OCI-LY3 (cell line): Measurements from ENCODE around the gene CFI.
"Not testable (repeated sequence)": the region's sequence is repeated elsewhere in the genome, so short reads cannot be mapped to it uniquely, and the experiment has no call there.

Source experiments
- H2AFZ ChIP-seq: fragments of 200-600, 300-600 bp; shearing (Covaris generic); 2 replicates; pipeline ENCODE4 v1.6.0; 2014; ENCODE audit warnings: antibody characterized with exemption, low read depth, low read length
- H3K27ac ChIP-seq: fragments of 200-600, 300-600 bp; sonication (generic); 2 replicates; pipeline ENCODE4 v1.5.1; 2014; ENCODE audit warnings: mild to moderate bottlenecking, low read length, moderate library complexity, mixed read lengths
- H3K27me3 ChIP-seq: fragments of 200-600, 300-600 bp; sonication (generic); 2 replicates; pipeline ENCODE4 v1.6.1; 2014; ENCODE audit warnings: low read depth, low read length, mixed read lengths
- H3K36me3 ChIP-seq: fragments of 200-600, 300-600 bp; sonication (generic); replicated peaks from 2 replicates; pipeline ENCODE3; 2014; ENCODE audit warnings: low read depth, low read length, mixed read lengths
- H3K4me1 ChIP-seq: fragments of 300-600, 200-600 bp; sonication (generic); 2 replicates; pipeline ENCODE4 v1.6.1; 2014; ENCODE audit warnings: low read length, mixed read lengths
- H3K4me2 ChIP-seq: fragments of 200-600, 300-600 bp; sonication (generic); 2 replicates; pipeline ENCODE4 v1.6.1; 2014; ENCODE audit warnings: low read length, mixed read lengths
- H3K4me3 ChIP-seq: fragments of 300-600, 200-600 bp; sonication (generic); 2 replicates; pipeline ENCODE4 v1.5.1; 2014; ENCODE audit warnings: antibody characterized with exemption, mild to moderate bottlenecking, low read length, moderate library complexity
- H3K79me2 ChIP-seq: fragments of 300-600, 200-600 bp; shearing (Covaris generic); 2 replicates; pipeline ENCODE4 v1.6.1; 2014; ENCODE audit warnings: mild to moderate bottlenecking, low read length, mixed read lengths
- H3K9ac ChIP-seq: fragments of 300-600, 200-600 bp; shearing (Covaris generic); 2 replicates; pipeline ENCODE4 v1.6.0; 2014; ENCODE audit warnings: mild to moderate bottlenecking, low read length, moderate library complexity
- H3K9me3 ChIP-seq: fragments of 200-600, 300-600 bp; shearing (Covaris generic); 2 replicates; pipeline ENCODE4 v1.6.1; 2014; ENCODE audit warnings: low read length, mixed read lengths; ENCODE audit not compliant: insufficient read depth
- H4K20me1 ChIP-seq: fragments of 200-600, 300-600 bp; sonication (generic); 2 replicates; pipeline ENCODE4 v1.6.1; 2016; ENCODE audit warnings: low read length, mixed read lengths; ENCODE audit not compliant: insufficient read depth
- CTCF ChIP-seq: fragments of 200-600, 300-600 bp; sonication (generic); IDR thresholded peaks from 2 replicates; pipeline ENCODE4 v1.5.1; 2014; ENCODE audit warnings: antibody characterized with exemption, low read length, low read depth
- EZH2phosphoT487 ChIP-seq: fragments of 200-600 bp; shearing (Covaris generic); IDR thresholded peaks from 2 replicates; pipeline ENCODE4 v1.6.1; 2018; ENCODE audit warnings: antibody characterized with exemption, mixed run types, low read depth

CFI gene

GRCh38 chr4:109798866-109799265, 2.9 kb downstream of the CFI start:
- Histone ChIP-seq H3K79me2 (no peaks in the 10 kb centered on the region), H3K9ac (no peak overlapping the region), H4K20me1 (no peaks in the 10 kb centered on the region), H3K27ac (no peak overlapping the region), H3K4me1 (no peaks in the 10 kb centered on the region), H3K9me3 (peaks cover 10% of the 10 kb centered on the region; the same call in 1 of the 2 replicates), H3K36me3 (peaks cover 2% of the 10 kb centered on the region), H3K27me3 (no peaks in the 10 kb centered on the region), H3K4me2 (no peak overlapping the region), H3K4me3 (no peak overlapping the region), H2AFZ (no peak overlapping the region)
- no peak for TF ChIP-seq CTCF
- no peak for TF ChIP-seq EZH2phosphoT487

- Histone ChIP-seq H3K27ac (no peak overlapping the region), H3K79me2 (no peaks in the 10 kb centered on the region), H3K4me1 (no peaks in the 10 kb centered on the region), H3K36me3 (peaks cover 2% of the 10 kb centered on the region), H3K9ac (no peak overlapping the region), H3K9me3 (peaks cover 10% of the 10 kb centered on the region; the same call in 1 of the 2 replicates), H2AFZ (no peak overlapping the region), H4K20me1 (no peaks in the 10 kb centered on the region), H3K4me2 (no peak overlapping the region), H3K4me3 (no peak overlapping the region), H3K27me3 (no peaks in the 10 kb centered on the region)
- TF ChIP-seq CTCF (no peak), EZH2phosphoT487 (no peak)
Observed at GRCh38 chr4:109795059-109795458, 6.7 kb downstream of the CFI start.

- Histone ChIP-seq H3K9me3 (no peaks in the 10 kb centered on the region), H3K4me1 (no peaks in the 10 kb centered on the region), H3K4me3 (no peak overlapping the region), H4K20me1 (no peaks in the 10 kb centered on the region), H3K9ac (no peak overlapping the region), H3K36me3 (no peaks in the 10 kb centered on the region), H3K4me2 (no peak overlapping the region), H3K27ac (no peak overlapping the region), H2AFZ (no peak overlapping the region), H3K79me2 (no peaks in the 10 kb centered on the region), H3K27me3 (no peaks in the 10 kb centered on the region)
- TF ChIP-seq EZH2phosphoT487: no peak
- no peak for TF ChIP-seq CTCF
Observed at GRCh38 chr4:109787807-109788206, 14.0 kb downstream of the CFI start.

GRCh38 chr4:109786846-109787245, 15.0 kb downstream of the CFI start:
- Histone ChIP-seq H3K4me1 (no peaks in the 10 kb centered on the region), H3K27me3 (no peaks in the 10 kb centered on the region), H3K79me2 (no peaks in the 10 kb centered on the region), H3K27ac (no peak overlapping the region), H3K36me3 (no peaks in the 10 kb centered on the region), H4K20me1 (no peaks in the 10 kb centered on the region), H3K9ac (no peak overlapping the region), H2AFZ (no peak overlapping the region), H3K9me3 (no peaks in the 10 kb centered on the region), H3K4me2 (no peak overlapping the region), H3K4me3 (no peak overlapping the region)
- TF ChIP-seq CTCF: no peak

GRCh38 chr4:109782092-109782491, 19.7 kb downstream of the CFI start:
- H3K4me3 ChIP-seq: not testable (repeated sequence)

More at GRCh38 chr4:109782092-109782491, 19.7 kb downstream of the CFI start:
- H2AFZ ChIP-seq, H4K20me1 ChIP-seq, H3K9me3 ChIP-seq, H3K4me2 ChIP-seq, H3K79me2 ChIP-seq, H3K27ac ChIP-seq, H3K4me1 ChIP-seq, H3K27me3 ChIP-seq, H3K9ac ChIP-seq, H3K36me3 ChIP-seq: not testable (repeated sequence)
